ENCODE results near the gene WASF3.

Gene WASF3

GRCh38 chr13:26726684-26727083 lies 169.2 kb downstream of the WASF3 start:
- 82 to 94% methylated on average over 7 of the region's 8 CpGs for WGBS, 2 experiments (ENCODE audit: insufficient coverage in 2 of 2)
- Histone ChIP-seq H3K27ac (ENCODE audit: low read depth, low read length, severe bottlenecking) (no peak overlapping the region), H3K4me3 (ENCODE audit: extremely low read depth, insufficient read depth, low read length, poor library complexity, severe bottlenecking) (no peak overlapping the region), H3K36me3 (ENCODE audit: control insufficient read depth, insufficient read depth, low read length) (no peaks in the 10 kb centered on the region), H3K4me1 (ENCODE audit: control insufficient read depth, insufficient read depth, low read length, poor library complexity, severe bottlenecking) (no peaks in the 10 kb centered on the region), H3K9me3 (ENCODE audit: control insufficient read depth, low read length) (no peaks in the 10 kb centered on the region)

GRCh38 chr13:26727122-26727521 lies 169.6 kb downstream of the WASF3 start:
- Histone ChIP-seq H3K36me3 (ENCODE audit: control insufficient read depth, insufficient read depth, low read length) (no peaks in the 10 kb centered on the region), H3K4me1 (ENCODE audit: control insufficient read depth, insufficient read depth, low read length, poor library complexity, severe bottlenecking) (no peaks in the 10 kb centered on the region), H3K27ac (ENCODE audit: low read depth, low read length, severe bottlenecking) (no peak overlapping the region), H3K9me3 (ENCODE audit: control insufficient read depth, low read length) (no peaks in the 10 kb centered on the region), H3K4me3 (ENCODE audit: extremely low read depth, insufficient read depth, low read length, poor library complexity, severe bottlenecking) (no peak overlapping the region)
- WGBS, 2 experiments (ENCODE audit: insufficient coverage in 2 of 2): 78% methylated on average over 1 of the region's 3 CpGs; no CpG with 5 or more reads in 1 of the 2 experiments

GRCh38 chr13:26727633-26728032 lies 170.2 kb downstream of the WASF3 start:
- H3K9me3 ChIP-seq (ENCODE audit: control insufficient read depth, low read length): no peaks in the 10 kb centered on the region
- no peaks in the 10 kb centered on the region for H3K4me1 ChIP-seq (ENCODE audit: control insufficient read depth, insufficient read depth, low read length, poor library complexity, severe bottlenecking)
- H3K4me3 ChIP-seq (ENCODE audit: extremely low read depth, insufficient read depth, low read length, poor library complexity, severe bottlenecking): no peak overlapping the region
- H3K36me3 ChIP-seq (ENCODE audit: control insufficient read depth, insufficient read depth, low read length): no peaks in the 10 kb centered on the region
- no peak overlapping the region for H3K27ac ChIP-seq (ENCODE audit: low read depth, low read length, severe bottlenecking)

DNA sequence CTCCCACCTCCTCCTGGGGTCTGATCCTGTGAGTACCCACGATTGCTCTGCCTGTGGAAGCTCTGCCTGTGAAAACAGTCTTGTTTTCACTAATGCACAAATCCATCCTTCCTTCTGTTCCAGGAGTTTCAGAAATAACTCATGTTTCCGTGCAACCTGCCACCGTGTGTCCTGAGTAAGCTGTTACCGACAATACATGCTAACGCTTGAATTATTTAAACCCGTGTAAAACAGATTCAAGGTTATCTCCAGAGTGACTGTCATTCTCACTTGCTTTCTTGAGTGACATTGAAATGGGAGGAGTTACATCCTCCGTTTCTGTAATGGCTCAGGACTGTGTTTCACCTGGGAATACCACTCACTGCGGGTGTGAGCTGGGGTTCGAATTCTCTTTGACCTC lies 178.2 kb downstream of the WASF3 start:
- H3K9me3 ChIP-seq (ENCODE audit: control insufficient read depth, low read length): no peaks in the 10 kb centered on the region
- no peak overlapping the region for H3K27ac ChIP-seq (ENCODE audit: low read depth, low read length, severe bottlenecking)
- WGBS, 2 experiments (ENCODE audit: insufficient coverage in 2 of 2): 81 to 94% methylated on average over 9 of the region's 9 CpGs
- no peaks in the 10 kb centered on the region for H3K4me1 ChIP-seq (ENCODE audit: control insufficient read depth, insufficient read depth, low read length, poor library complexity, severe bottlenecking)
- no peak overlapping the region for H3K4me3 ChIP-seq (ENCODE audit: extremely low read depth, insufficient read depth, low read length, poor library complexity, severe bottlenecking)
- no peaks in the 10 kb centered on the region for H3K36me3 ChIP-seq (ENCODE audit: control insufficient read depth, insufficient read depth, low read length)
